ENCODE data around the gene PRR5L.
A peak's percentile ranks its signal among the peaks of the same experiment; 100 is the strongest.

PRR5L gene

DNA sequence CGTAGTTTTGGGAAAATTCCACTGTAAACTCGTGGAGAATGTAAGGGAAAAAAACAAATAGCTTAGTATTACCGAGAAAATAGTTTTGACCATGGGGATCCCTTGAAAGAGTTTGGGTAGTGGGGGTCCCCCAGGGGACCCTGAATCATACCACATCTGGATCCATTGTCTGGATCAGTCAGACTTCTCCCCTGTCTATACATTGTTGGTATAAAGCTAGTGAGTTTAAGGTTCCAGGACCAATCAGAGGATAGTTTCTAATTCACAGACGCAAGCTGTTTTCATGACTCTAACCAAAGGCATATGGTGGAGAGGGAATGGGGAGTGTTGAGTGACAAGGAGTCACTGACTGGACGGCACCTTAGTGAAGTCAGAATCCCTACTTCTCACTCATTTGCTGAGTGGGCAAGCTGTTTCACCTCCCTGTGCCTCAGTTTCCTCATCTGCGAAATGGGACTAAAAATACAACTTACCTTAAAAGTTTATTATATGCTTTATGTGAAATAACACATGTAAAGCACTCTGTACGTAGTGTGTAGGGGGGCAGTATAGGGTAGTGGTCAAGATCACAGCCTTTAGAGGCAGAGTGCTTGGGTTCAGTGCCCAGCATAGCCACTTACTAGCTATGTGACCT is 123.8 kb downstream of the PRR5L start:
- no peak overlapping the region for H3K4me2 ChIP-seq (ENCODE audit: low read length)
- no peak overlapping the region for H3K9ac ChIP-seq (ENCODE audit: low read depth, low read length)
- no peaks in the 10 kb centered on the region for H3K36me3 ChIP-seq (ENCODE audit: insufficient read depth, low read length)
- no peaks in the 10 kb centered on the region for H3K9me3 ChIP-seq (replicated peaks; ENCODE audit: low read length)
- no peaks in the 10 kb centered on the region for H3K27me3 ChIP-seq (ENCODE audit: control insufficient read depth, insufficient read depth, low read length)
- peaks cover 20% of the 10 kb centered on the region for H3K4me1 ChIP-seq (ENCODE audit: control insufficient read depth, insufficient read depth, low read length)
- H3K4me3 ChIP-seq (ENCODE audit: low read length) = no peak overlapping the region

DNA sequence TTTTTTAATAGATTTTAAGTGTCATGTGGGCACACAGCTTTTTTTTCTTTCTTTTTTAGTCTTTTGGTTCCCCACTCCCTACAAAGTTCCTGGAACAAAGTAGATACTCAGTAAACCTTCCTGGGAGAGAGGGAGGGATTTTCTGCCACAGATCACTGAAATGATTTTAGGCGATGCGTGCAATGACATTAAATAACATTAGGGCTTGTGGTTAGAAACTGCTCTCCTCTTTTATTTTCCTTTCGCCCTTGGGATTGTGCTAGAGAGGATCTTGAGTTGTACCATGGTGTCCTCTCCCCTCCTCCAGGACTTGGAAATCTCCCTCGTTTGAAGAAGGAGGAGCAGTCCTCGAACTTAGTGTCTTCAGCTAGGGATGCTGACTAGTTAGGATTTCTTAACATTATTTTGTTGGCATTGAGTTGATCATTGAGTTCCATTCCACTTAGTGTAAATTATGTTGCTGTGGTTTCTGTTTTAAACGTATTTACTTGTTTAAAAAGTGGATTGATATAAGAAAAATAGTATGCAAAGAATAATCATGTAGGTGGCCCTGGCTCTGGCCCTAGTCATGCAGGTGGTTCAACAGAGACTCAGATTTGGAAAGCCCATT is 125.6 kb downstream of the PRR5L start:
- Histone ChIP-seq H3K4me2 (ENCODE audit: low read length) (peak overlapping the region; percentile 62), H3K9ac (ENCODE audit: low read depth, low read length) (no peak overlapping the region), H3K36me3 (ENCODE audit: insufficient read depth, low read length) (no peaks in the 10 kb centered on the region), H3K4me1 (ENCODE audit: control insufficient read depth, insufficient read depth, low read length) (peaks cover 20% of the 10 kb centered on the region), H3K27me3 (ENCODE audit: control insufficient read depth, insufficient read depth, low read length) (no peaks in the 10 kb centered on the region), H3K4me3 (ENCODE audit: low read length) (no peak overlapping the region), H3K9me3 (replicated peaks; ENCODE audit: low read length) (no peaks in the 10 kb centered on the region)

DNA sequence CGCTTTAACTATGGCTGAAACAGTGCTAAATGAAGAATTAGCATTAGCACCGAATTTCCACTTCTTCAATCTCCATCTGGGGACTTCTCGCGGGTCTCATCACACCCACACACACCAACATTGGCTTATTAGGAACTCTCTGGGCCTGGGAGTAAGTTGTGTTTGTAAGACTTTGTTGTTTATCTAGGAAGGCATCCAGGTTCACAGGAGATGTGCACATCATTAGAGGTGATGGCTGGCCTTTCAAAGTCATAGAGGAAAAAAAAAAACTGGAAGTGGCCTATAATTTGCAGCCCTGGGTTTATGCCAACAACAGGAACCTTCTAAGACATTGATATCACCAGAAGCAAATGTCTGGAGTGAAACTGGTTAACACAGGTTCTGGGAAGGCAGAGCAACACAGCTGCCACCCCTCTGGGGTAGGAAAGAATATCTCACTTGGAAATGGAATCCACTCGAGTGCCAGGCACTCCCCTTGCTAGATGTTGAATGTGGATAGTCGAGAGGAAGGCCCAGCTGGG is 129.5 kb downstream of the PRR5L start:
- no peak overlapping the region for H3K9ac ChIP-seq (ENCODE audit: low read depth, low read length)
- H3K4me3 ChIP-seq (ENCODE audit: low read length) = no peak overlapping the region
- no peak overlapping the region for H3K4me2 ChIP-seq (ENCODE audit: low read length)
- H3K9me3 ChIP-seq (replicated peaks; ENCODE audit: low read length) = no peaks in the 10 kb centered on the region
- H3K4me1 ChIP-seq (ENCODE audit: control insufficient read depth, insufficient read depth, low read length) = peaks cover 25% of the 10 kb centered on the region
- H3K27me3 ChIP-seq (ENCODE audit: control insufficient read depth, insufficient read depth, low read length) = no peaks in the 10 kb centered on the region
- H3K36me3 ChIP-seq (ENCODE audit: insufficient read depth, low read length) = peaks cover 4% of the 10 kb centered on the region

DNA sequence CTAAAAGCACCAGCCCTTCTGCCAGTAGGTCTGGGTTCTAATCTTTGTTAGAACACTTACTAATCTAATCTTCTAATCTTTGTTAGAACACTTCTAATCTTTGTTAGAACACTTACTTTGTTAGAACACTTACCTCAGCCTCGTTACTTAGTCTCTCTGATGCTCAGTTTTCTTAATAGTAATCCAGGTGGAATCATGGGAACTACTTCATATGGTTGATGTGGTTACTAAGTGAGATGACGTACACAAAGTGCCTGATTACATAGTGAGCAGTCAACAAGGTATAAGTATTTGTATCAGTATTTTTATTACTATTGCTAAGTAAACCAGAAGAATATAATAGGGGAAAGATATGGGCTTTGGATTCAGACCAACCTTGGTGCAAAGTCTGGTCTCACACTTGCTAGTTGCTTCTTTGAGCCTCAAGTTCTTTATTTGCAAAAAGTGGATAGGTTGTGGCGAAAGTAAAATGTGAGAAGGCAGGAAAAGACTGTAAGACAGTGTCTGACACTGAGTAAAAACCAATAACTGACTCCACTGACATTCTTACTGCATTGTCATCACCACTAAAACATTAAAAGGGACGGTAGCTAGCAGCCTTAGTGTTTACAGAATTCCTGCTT is 130.2 kb downstream of the PRR5L start:
- H3K4me2 ChIP-seq (ENCODE audit: low read length) = no peak overlapping the region
- H3K4me1 ChIP-seq (ENCODE audit: control insufficient read depth, insufficient read depth, low read length) = peaks cover 20% of the 10 kb centered on the region
- no peak overlapping the region for H3K9ac ChIP-seq (ENCODE audit: low read depth, low read length)
- H3K4me3 ChIP-seq (ENCODE audit: low read length) = no peak overlapping the region
- H3K36me3 ChIP-seq (ENCODE audit: insufficient read depth, low read length) = peaks cover 4% of the 10 kb centered on the region
- H3K27me3 ChIP-seq (ENCODE audit: control insufficient read depth, insufficient read depth, low read length) = no peaks in the 10 kb centered on the region
- H3K9me3 ChIP-seq (replicated peaks; ENCODE audit: low read length) = no peaks in the 10 kb centered on the region

DNA sequence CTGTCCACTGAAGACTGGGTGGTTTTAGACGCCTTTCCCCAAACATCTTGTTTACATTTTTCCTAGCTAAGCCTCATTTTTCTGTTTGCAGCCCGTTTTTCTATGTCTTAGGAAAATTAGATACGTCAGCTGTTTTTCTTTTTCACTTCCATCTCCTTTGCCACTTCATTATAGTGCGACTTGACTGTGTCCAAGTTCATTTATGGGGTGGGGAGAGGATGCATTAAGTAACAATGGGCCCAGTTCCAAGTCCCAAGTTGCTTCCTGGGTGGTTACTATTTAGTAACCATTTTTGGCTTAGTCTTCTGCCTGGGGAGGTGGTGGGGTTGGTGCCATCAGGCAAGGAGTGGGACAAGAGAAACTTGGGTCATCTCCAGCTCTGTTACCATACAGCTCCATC is 131.0 kb downstream of the PRR5L start:
- Histone ChIP-seq H3K4me1 (ENCODE audit: control insufficient read depth, insufficient read depth, low read length) (peaks cover 18% of the 10 kb centered on the region), H3K36me3 (ENCODE audit: insufficient read depth, low read length) (peaks cover 4% of the 10 kb centered on the region), H3K4me3 (ENCODE audit: low read length) (no peak overlapping the region)

DNA sequence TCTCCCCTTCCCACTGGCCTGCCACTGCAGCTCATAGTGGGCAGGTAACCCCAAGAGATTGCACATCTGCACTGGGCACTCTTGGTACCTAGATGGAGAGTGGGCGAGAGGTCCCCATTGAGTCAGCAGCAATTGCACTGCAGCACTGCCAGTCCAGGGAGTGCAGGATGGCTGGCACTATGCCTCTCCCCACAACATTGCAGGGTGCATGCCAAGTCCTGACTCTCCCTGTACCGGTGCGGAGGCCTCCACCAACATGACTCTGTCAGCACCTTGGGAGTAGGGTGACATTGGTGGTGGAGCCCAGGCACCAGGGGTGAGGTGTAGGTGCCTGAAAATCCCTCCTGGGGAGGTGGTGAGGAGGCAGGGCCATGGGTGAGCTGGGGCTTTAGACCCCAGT is 131.8 kb downstream of the PRR5L start:
- Histone ChIP-seq H3K4me2 (ENCODE audit: low read length) (no peak overlapping the region), H3K36me3 (ENCODE audit: insufficient read depth, low read length) (peaks cover 4% of the 10 kb centered on the region), H3K4me1 (ENCODE audit: control insufficient read depth, insufficient read depth, low read length) (peaks cover 22% of the 10 kb centered on the region)

More for the DNA sequence above, 131.0 kb downstream of the PRR5L start:
- no peaks in the 10 kb centered on the region for H3K9me3 ChIP-seq (replicated peaks; ENCODE audit: low read length)
- no peaks in the 10 kb centered on the region for H3K27me3 ChIP-seq (ENCODE audit: control insufficient read depth, insufficient read depth, low read length)
- H3K9ac ChIP-seq (ENCODE audit: low read depth, low read length) = no peak overlapping the region
- H3K4me2 ChIP-seq (ENCODE audit: low read length) = no peak overlapping the region

DNA sequence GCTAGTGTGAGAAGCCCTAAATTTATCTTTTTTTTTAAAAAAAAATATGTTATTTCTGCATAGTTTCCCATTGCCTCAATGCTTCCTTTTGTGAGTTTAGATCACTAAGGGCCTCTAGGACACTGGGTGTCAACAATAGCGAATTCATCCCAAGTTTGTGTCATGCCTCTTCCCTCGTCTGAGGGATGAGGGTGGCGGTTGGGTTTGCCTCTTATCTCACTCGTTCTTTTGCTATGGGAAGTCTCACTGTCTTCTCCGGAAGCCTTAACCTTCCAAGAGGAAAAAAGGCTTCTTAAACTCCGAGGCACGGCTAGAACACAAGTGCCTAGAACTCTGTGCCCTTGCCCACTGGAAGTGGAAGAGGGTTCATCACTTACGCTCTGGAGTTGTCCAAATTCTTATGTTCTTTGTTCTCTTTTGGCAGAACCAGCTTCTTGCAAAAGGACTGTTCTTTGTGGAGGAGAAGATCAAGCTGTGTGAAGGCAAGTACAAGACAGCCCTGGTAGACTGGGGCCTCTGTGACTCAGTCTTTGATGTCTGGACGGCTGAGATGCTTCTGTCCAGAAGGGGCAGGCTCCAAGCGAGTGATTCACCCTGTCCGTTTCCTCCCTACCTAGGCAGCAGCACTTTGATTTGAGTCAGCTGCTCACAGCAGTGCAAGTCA is 135.5 kb downstream of the PRR5L start:
- Histone ChIP-seq H3K4me1 (ENCODE audit: control insufficient read depth, insufficient read depth, low read length) (peaks cover 25% of the 10 kb centered on the region), H3K9me3 (replicated peaks; ENCODE audit: low read length) (no peaks in the 10 kb centered on the region), H3K27me3 (ENCODE audit: control insufficient read depth, insufficient read depth, low read length) (no peaks in the 10 kb centered on the region), H3K4me3 (ENCODE audit: low read length) (no peak overlapping the region), H3K36me3 (ENCODE audit: insufficient read depth, low read length) (peaks cover 4% of the 10 kb centered on the region), H3K9ac (ENCODE audit: low read depth, low read length) (no peak overlapping the region), H3K4me2 (ENCODE audit: low read length) (peak overlapping the region; percentile 44)

More for the DNA sequence above, 131.8 kb downstream of the PRR5L start:
- no peaks in the 10 kb centered on the region for H3K27me3 ChIP-seq (ENCODE audit: control insufficient read depth, insufficient read depth, low read length)
- no peak overlapping the region for H3K9ac ChIP-seq (ENCODE audit: low read depth, low read length)
- H3K9me3 ChIP-seq (replicated peaks; ENCODE audit: low read length) = no peaks in the 10 kb centered on the region
- H3K4me3 ChIP-seq (ENCODE audit: low read length) = no peak overlapping the region

DNA sequence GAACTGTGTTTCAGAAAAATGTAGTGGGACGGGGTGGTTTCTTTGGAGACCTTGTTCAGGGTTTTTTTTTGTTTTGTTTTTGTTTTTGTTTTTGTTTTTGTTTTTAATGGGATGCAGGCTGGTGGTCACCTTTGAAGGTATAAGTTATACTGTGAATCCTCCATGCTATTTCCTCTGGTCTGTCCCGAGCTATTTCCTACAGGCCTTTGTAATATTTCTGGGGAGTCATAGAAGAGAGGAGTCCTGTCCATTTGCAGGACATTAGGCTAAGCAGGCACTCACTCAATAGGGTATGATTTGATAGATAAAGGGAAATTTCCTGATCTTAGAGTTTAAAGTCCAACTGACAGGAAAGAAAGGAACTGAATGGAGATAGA is 136.0 kb downstream of the PRR5L start:
- H3K4me1 ChIP-seq (ENCODE audit: control insufficient read depth, insufficient read depth, low read length) = peaks cover 21% of the 10 kb centered on the region
- H3K4me3 ChIP-seq (ENCODE audit: low read length) = no peak overlapping the region
- H3K4me2 ChIP-seq (ENCODE audit: low read length) = no peak overlapping the region
- H3K27me3 ChIP-seq (ENCODE audit: control insufficient read depth, insufficient read depth, low read length) = no peaks in the 10 kb centered on the region
- H3K9ac ChIP-seq (ENCODE audit: low read depth, low read length) = no peak overlapping the region
- no peaks in the 10 kb centered on the region for H3K9me3 ChIP-seq (replicated peaks; ENCODE audit: low read length)
- H3K36me3 ChIP-seq (ENCODE audit: insufficient read depth, low read length) = peaks cover 4% of the 10 kb centered on the region

DNA sequence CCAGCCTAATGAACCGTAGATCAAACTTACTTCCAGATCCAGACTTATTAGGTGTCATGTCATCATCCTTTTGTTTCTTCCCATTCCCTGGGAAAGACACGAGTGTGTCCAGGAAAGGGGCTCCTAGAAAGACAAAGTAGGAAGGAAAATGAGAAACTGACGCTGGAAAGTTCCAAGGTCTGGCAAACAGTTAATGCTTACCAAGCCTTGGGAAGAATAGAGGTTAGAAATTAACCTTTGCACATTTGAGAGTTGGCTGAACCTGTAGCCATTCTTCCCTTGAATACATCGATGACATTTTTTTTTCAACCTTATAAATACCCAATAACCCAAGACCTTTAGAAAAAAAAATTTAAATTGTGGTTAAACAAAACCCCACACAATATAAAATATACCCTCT is 136.7 kb downstream of the PRR5L start:
- no peaks in the 10 kb centered on the region for H3K27me3 ChIP-seq (ENCODE audit: control insufficient read depth, insufficient read depth, low read length)
- H3K4me2 ChIP-seq (ENCODE audit: low read length) = no peak overlapping the region
- peaks cover 17% of the 10 kb centered on the region for H3K4me1 ChIP-seq (ENCODE audit: control insufficient read depth, insufficient read depth, low read length)
- H3K9me3 ChIP-seq (replicated peaks; ENCODE audit: low read length) = no peaks in the 10 kb centered on the region
- H3K4me3 ChIP-seq (ENCODE audit: low read length) = no peak overlapping the region
- peaks cover 4% of the 10 kb centered on the region for H3K36me3 ChIP-seq (ENCODE audit: insufficient read depth, low read length)
- no peak overlapping the region for H3K9ac ChIP-seq (ENCODE audit: low read depth, low read length)

DNA sequence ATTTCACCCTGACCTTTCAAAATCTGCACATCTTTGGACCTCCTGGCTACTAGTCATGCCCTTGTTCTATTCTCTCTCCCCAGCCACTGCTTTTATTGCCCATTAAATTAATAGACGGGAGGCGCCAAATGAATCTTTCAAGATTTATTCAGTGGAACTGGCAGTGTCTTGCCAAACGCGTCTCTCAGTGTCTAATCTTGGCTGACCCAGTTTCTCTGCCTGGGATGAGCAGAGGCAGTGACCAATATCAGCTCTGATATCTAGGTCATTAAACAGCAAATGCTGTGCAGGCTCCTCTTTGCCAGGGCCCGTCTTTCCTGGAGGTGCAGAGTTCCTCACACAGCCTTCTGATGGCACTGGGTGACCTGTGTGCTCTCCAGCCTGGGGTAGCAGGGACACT is 140.0 kb downstream of the PRR5L start:
- Histone ChIP-seq H3K27me3 (ENCODE audit: control insufficient read depth, insufficient read depth, low read length) (no peaks in the 10 kb centered on the region), H3K4me2 (ENCODE audit: low read length) (no peak overlapping the region), H3K9ac (ENCODE audit: low read depth, low read length) (no peak overlapping the region), H3K9me3 (replicated peaks; ENCODE audit: low read length) (no peaks in the 10 kb centered on the region), H3K4me1 (ENCODE audit: control insufficient read depth, insufficient read depth, low read length) (peaks cover 14% of the 10 kb centered on the region), H3K36me3 (ENCODE audit: insufficient read depth, low read length) (no peaks in the 10 kb centered on the region), H3K4me3 (ENCODE audit: low read length) (no peak overlapping the region)

DNA sequence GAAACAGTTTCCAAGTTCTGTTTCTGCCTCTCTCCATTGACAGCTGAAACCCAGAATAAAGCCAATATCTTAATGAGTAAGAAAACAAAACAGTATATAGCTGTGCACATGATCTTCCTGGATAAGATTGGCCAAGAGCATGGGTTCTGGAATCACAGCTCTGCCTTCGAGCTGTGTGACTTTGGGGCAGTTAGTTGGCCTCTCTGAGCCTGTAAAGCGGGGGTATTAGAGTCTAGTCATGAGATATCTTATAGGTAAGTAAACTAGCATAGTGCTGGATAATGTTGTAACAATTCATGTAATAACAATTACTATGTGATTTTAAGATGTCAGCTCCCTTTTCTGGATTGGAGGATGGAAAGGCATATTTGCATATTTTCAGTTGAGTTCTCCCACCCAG is 140.5 kb downstream of the PRR5L start:
- Histone ChIP-seq H3K36me3 (ENCODE audit: insufficient read depth, low read length) (no peaks in the 10 kb centered on the region), H3K9ac (ENCODE audit: low read depth, low read length) (no peak overlapping the region), H3K4me2 (ENCODE audit: low read length) (no peak overlapping the region), H3K4me1 (ENCODE audit: control insufficient read depth, insufficient read depth, low read length) (peaks cover 11% of the 10 kb centered on the region), H3K4me3 (ENCODE audit: low read length) (no peak overlapping the region), H3K27me3 (ENCODE audit: control insufficient read depth, insufficient read depth, low read length) (no peaks in the 10 kb centered on the region), H3K9me3 (replicated peaks; ENCODE audit: low read length) (no peaks in the 10 kb centered on the region)

Data from skeletal muscle satellite cell (primary cell).